Fibroblast of skin of scalp (primary cell): Measurements from ENCODE around the gene CHST7.

Experiments
- DNase-seq: peaks from one replicate; pipeline ENCODE4 v3.0.0-alpha.2; 2013

Gene CHST7

DNA sequence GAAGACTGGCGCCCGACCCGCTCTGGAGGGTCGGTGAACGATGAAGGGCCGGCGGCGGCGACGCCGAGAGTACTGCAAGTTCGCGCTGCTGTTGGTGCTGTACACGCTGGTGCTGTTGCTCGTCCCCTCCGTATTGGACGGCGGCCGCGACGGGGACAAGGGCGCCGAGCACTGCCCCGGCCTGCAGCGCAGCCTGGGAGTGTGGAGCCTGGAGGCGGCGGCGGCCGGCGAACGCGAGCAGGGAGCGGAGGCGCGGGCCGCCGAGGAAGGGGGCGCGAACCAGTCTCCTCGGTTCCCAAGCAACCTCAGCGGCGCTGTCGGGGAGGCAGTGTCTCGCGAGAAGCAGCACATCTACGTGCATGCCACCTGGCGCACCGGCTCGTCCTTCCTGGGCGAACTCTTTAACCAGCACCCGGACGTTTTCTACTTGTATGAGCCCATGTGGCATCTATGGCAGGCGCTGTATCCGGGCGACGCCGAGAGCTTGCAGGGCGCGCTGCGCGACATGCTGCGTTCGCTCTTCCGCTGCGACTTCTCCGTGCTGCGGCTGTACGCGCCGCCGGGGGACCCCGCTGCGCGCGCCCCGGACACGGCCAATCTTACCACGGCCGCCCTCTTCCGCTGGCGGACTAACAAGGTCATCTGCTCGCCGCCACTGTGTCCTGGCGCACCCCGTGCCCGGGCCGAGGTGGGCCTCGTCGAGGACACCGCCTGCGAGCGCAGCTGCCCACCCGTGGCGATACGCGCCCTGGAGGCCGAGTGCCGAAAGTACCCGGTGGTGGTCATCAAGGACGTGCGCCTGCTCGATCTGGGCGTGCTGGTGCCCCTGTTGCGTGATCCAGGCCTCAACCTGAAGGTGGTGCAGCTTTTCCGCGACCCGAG lies 568 bp downstream of the CHST7 start:
- DNase-seq = peak; percentile 58

- no peak for DNase-seq
These were observed 1.3 kb downstream of the CHST7 start for GRCh38 chrX:46574774-46575381.

DNA sequence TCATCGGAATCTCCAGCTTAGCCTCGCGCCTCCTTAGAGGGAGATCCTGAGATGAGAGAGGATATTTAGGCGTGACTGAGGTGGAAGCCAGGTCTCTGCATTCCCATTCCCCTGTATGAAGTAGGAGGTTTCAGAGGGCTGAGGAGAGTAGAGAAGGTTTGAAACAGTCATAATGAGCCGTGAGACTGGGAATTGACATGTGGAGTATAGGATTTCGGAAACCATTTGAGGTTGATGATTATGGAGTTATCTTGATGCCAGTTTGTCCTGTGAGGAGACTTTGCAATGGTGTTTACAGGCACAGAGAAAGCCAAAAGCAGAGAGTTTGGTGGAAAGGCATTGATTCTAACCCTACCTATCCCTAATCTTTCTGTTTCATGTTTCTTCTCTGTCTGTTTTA lies 2.0 kb downstream of the CHST7 start:
- no peak for DNase-seq

DNA sequence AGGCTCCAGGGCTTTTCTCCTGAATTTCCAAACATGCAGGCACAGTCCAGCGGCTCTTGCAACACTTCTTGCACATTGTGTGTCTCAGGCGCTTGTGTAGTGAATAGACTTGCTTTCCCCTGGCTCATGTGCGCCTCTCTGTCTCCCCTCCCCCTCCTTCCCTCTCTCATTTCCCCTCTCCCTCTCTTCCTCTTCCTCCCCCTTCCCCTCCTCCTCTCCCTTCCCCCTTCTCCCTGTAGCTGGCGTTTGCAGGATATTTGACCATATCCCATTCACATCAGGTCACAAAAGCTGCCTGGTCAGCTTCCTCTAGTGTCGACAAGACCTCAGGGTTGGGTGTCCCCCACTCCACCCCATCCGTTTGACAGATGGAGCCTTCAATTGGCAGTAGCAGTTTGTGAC lies 2.4 kb downstream of the CHST7 start:
- no peak for DNase-seq

- no peak for DNase-seq
These were observed 2.9 kb downstream of the CHST7 start for GRCh38 chrX:46576458-46576857.

GRCh38 chrX:46577221-46578005 lies 3.8 kb downstream of the CHST7 start:
- DNase-seq = no peak

GRCh38 chrX:46579250-46579649 lies 5.7 kb downstream of the CHST7 start:
- no peak for DNase-seq

GRCh38 chrX:46580613-46581012 lies 7.0 kb downstream of the CHST7 start:
- DNase-seq = no peak

- peak; percentile 73 for DNase-seq
These were observed 8.8 kb downstream of the CHST7 start for GRCh38 chrX:46582325-46582724.

DNA sequence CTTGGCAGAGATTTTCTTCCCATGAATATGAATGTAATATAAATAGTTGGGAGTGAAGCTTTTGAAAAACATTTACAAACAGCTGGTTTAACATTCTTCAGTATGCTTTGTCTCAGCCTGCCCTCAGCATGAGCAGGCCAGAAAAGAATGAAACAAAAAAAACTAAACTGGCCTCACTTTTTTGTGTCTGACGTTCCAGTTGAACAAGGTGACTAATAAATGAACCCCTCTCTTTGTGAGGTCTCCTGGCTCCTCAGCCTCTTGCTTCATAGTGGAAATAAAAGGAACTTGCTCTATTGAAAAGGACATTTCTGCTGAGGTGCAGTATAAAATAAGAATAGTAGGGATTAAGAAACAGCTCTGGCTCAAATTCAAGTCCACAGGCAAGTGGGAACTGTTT lies 9.4 kb downstream of the CHST7 start:
- DNase-seq = peak; percentile 88

GRCh38 chrX:46584736-46585135 lies 11.2 kb downstream of the CHST7 start:
- no peak for DNase-seq

- peak; percentile 68 for DNase-seq
These were observed 13.6 kb downstream of the CHST7 start for GRCh38 chrX:46587158-46587557.

GRCh38 chrX:46587753-46588171 lies 14.2 kb downstream of the CHST7 start:
- no peak for DNase-seq

GRCh38 chrX:46588263-46588662 lies 14.7 kb downstream of the CHST7 start:
- peak; percentile 82 for DNase-seq

DNA sequence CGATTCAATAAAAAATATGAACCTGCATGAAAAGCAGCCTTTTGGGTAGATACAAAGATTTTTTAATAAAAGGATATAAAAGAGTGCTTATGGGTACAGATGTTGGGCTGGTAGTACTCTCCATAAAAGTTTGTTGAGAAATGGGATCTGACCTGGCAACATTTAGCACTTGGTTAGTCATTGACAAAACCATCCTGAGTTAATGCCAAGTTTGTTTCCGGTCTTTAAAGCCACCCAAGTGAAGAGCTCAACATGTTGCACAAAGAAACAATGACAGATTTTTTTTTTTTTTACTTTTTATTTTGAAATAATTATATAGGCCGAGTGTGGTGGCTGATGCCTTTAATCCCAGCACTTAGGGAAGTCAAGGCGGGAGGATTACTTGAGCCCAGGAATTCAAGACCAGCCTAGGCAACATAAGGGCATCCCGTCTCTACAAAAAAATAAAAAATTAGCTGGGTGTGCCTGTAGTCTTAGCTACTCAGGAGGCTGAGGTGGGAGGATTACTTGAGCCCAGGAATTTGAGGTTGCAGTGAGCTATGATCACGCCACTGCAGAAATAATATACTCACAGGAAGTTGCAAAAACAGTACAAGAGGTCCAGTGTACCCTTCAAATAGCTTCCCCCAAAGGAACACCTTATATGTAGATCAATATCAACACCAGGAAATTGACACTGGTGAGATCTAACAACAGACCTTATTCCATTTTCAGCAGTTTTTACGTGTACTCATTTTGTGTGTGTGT lies 16.6 kb downstream of the CHST7 start:
- DNase-seq = peak; percentile 69

DNA sequence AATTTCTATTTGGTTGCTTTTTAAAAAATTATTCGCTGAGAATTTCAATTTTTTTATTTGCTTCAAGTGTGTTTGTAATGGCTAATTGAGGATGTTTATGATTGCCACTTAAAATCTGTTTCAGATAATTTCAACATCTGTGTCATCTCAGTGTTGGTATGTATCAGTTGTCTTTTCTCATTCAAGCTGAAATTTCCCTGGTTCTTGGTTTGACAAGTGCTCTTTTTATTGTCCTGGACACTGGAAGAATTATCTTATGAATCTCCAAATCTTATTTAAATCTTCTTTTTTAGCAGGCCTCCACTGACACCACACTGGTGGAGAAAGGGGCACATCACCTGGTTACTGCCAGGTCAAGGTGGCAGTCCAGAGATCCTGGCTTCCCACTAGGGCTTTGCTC lies 21.5 kb downstream of the CHST7 start:
- no peak for DNase-seq

GRCh38 chrX:46597208-46597607 lies 23.6 kb downstream of the CHST7 start:
- no peak for DNase-seq

- DNase-seq = no peak
These were observed 24.2 kb downstream of the CHST7 start for GRCh38 chrX:46597771-46598170.

DNA sequence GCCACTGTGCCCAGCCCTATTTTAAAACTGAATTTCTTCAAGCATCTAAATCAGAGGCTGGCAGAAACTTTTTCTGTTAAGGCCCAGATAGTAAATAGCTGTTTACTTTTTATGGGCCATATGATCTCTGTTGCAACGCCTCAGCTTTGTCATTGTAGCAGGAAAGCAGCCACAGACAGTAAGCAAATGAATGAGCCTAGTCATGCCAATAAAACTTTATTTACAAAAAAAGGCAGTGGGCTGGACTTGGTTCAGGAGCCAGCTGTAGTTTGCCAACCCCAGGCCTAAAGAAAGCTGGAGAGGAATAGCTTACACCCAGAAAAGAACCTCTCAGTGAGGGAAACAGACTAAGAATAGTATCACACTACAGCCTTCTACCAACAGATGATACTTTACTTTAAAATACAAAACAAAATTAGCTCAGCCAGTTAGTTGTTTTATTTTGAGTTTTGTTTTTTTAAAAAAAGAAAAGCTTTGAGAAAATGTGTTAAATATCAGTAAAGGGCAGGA lies 25.5 kb downstream of the CHST7 start:
- DNase-seq = no peak

GRCh38 chrX:46601283-46601682 lies 27.7 kb downstream of the CHST7 start:
- DNase-seq = peak; percentile 37

DNA sequence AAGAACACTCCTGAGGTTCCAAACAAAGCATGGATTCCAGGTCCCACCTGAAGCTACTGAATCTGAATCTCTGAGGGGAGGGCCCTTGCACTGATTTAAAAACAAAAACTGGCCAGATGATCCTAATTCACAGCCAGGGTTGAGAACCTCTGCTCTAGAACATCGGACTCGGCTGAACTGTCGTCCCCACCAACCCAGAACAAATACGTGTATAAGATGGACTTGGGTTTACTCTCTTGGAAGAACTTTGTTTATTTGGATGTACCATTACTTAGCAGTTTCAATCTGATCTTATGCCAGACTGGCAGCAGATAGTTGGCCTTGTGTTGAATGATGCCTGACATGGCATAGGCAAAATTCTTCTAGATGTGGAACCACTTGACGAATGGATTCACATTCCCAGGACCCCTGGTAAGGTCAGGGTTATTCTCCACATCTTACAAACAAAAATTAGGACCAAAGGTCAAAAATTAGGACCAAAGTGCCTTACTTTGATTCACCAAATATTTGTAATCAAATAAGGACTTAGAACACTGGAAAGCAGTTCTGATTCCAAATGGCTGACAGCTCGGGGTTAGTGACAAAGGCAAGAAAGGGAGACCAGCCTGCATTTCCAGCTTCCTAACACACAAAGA lies 29.0 kb downstream of the CHST7 start:
- no peak for DNase-seq

GRCh38 chrX:46607916-46608315 lies 34.4 kb downstream of the CHST7 start:
- DNase-seq = no peak
